Activated CD8-positive, alpha-beta memory T cell treated with anti-CD3 and anti-CD28 coated beads for 1 hour (primary cell): ENCODE measurements around the gene LCN6.
"Not testable (repeated sequence)": the region's sequence is repeated elsewhere in the genome, so short reads cannot be mapped to it uniquely, and the experiment has no call there.

Experiments used
- DNase-seq, 2 donors: peaks; one replicate each; pipeline ENCODE4 v3.0.0-alpha.2; 2020; ENCODE audit warnings: low read depth in 1 of 2; ENCODE audit errors: extremely low read depth in 1 of 2

The LCN6 gene

GRCh38 chr9:136760424-136760823 is 12.1 kb upstream of the LCN6 start:
- no peak for DNase-seq

- DNase-seq: no peak
Measured at GRCh38 chr9:136759436-136760325, 11.4 kb upstream of the LCN6 start.

- no peak for DNase-seq
Measured at GRCh38 chr9:136759001-136759400, 10.7 kb upstream of the LCN6 start.

GRCh38 chr9:136757751-136758140 is 9.4 kb upstream of the LCN6 start:
- no peak for DNase-seq

- DNase-seq: no peak
Measured at GRCh38 chr9:136757328-136757727, 9.0 kb upstream of the LCN6 start.

GRCh38 chr9:136756836-136757235 is 8.5 kb upstream of the LCN6 start:
- no peak for DNase-seq

- DNase-seq: no peak
Measured at GRCh38 chr9:136756134-136756438, 7.8 kb upstream of the LCN6 start.

- not testable (repeated sequence) for DNase-seq
Measured at GRCh38 chr9:136755302-136756133, 7.2 kb upstream of the LCN6 start.

- no peak for DNase-seq
Measured at GRCh38 chr9:136754626-136755301, 6.4 kb upstream of the LCN6 start.

GRCh38 chr9:136754059-136754572 is 5.8 kb upstream of the LCN6 start:
- no peak for DNase-seq

GRCh38 chr9:136753371-136754058 is 5.2 kb upstream of the LCN6 start:
- DNase-seq: no peak

- no peak for DNase-seq
Measured at GRCh38 chr9:136751814-136752213, 3.5 kb upstream of the LCN6 start.

GRCh38 chr9:136751244-136751643 is 2.9 kb upstream of the LCN6 start:
- DNase-seq: no peak

- no peak for DNase-seq
Measured at GRCh38 chr9:136750526-136750925, 2.2 kb upstream of the LCN6 start.

- DNase-seq: no peak
Measured at GRCh38 chr9:136748666-136749611, 614 bp upstream of the LCN6 start.

- no peak for DNase-seq
Measured at GRCh38 chr9:136747161-136748060, 914 bp downstream of the LCN6 start.

- no peak for DNase-seq
Measured at GRCh38 chr9:136746621-136747020, 1.7 kb downstream of the LCN6 start.

GRCh38 chr9:136746155-136746490 is 2.2 kb downstream of the LCN6 start:
- no peak for DNase-seq
